ENCODE results near the gene OR10C1. TPM values are rescaled to one million over a fixed set of nuclear protein-coding genes. Genes with fewer than 3 reads are reported as not detected.
"Not testable (repeated sequence)": the region's sequence is repeated elsewhere in the genome, so short reads cannot be mapped to it uniquely, and the experiment has no call there.

The OR10C1 gene
- total RNA-seq, 1 donor from 2014 or later = not detected

DNA sequence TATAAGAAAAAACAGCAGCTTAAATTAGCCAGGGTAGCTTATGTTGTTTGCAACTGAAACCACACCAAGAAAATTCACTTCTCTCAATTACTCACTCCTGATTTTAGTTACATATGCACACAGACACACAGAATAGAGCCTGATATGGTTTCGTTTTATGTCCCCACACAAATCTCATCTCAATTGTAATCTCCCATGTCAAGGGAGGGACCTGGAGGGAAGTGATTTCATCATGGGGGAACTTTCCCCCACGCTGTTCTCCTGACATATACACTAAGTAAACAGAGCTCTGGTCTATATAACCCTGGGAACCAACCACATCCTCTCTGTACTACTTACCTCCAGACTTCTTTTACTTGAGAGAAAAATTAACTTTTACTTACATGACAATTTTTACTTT lies 14.5 kb upstream of the OR10C1 start:
- DNase-seq (ENCODE audit: low read depth) = no peak
- no peak overlapping the region for H3K4me3 ChIP-seq (ENCODE audit: low read depth, low read length)
- TF ChIP-seq, protein P1, sequence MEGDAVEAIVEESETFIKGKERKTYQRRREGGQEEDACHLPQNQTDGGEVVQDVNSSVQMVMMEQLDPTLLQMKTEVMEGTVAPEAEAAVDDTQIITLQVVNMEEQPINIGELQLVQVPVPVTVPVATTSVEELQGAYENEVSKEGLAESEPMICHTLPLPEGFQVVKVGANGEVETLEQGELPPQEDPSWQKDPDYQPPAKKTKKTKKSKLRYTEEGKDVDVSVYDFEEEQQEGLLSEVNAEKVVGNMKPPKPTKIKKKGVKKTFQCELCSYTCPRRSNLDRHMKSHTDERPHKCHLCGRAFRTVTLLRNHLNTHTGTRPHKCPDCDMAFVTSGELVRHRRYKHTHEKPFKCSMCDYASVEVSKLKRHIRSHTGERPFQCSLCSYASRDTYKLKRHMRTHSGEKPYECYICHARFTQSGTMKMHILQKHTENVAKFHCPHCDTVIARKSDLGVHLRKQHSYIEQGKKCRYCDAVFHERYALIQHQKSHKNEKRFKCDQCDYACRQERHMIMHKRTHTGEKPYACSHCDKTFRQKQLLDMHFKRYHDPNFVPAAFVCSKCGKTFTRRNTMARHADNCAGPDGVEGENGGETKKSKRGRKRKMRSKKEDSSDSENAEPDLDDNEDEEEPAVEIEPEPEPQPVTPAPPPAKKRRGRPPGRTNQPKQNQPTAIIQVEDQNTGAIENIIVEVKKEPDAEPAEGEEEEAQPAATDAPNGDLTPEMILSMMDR (conservative IDR thresholded peaks at IDR 0.05; ENCODE audit: low read depth, low read length) = no peak

GRCh38 chr6:29425075-29425474 lies 14.0 kb upstream of the OR10C1 start:
- no peak for DNase-seq (ENCODE audit: low read depth)
- TF ChIP-seq, protein P1 (conservative IDR thresholded peaks at IDR 0.05; ENCODE audit: low read depth, low read length) = no peak
- no peak overlapping the region for H3K4me3 ChIP-seq (ENCODE audit: low read depth, low read length)

- no peak overlapping the region for H3K4me3 ChIP-seq (ENCODE audit: low read depth, low read length)
- TF ChIP-seq, protein P1 (conservative IDR thresholded peaks at IDR 0.05; ENCODE audit: low read depth, low read length) = no peak
- DNase-seq (ENCODE audit: low read depth) = no peak
Measured at GRCh38 chr6:29426654-29427053, 12.5 kb upstream of the OR10C1 start.

DNA sequence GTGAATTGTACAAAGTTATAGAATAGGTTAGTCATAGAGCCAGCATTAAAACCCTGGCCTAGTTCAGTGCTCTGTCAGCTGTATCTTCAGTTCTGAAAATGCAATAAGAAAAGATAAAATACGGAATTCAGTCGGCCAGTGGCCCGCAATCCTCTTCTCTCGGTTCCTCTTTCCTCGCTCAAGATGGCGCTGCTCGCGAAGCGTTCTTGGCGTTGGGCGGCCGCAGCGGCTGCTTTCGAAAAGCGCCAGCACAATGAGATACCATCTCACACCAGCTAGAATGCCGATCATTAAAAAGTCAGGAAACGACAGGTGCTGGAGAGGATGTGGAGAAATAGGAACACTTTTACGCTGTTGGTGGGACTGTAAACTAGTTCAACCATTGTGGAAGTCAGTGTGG lies 2.4 kb upstream of the OR10C1 start:
- not testable (repeated sequence) for DNase-seq (ENCODE audit: low read depth); H3K4me3 ChIP-seq (ENCODE audit: low read depth, low read length)

- no peak overlapping the region for H3K4me3 ChIP-seq (ENCODE audit: low read depth, low read length)
- no peak for DNase-seq (ENCODE audit: low read depth)
- TF ChIP-seq, protein P1 (conservative IDR thresholded peaks at IDR 0.05; ENCODE audit: low read depth, low read length) = no peak
Measured at GRCh38 chr6:29442719-29443118, 3.6 kb downstream of the OR10C1 start.

GRCh38 chr6:29444031-29444430 lies 4.9 kb downstream of the OR10C1 start:
- not testable (repeated sequence) for H3K4me3 ChIP-seq (ENCODE audit: low read depth, low read length)

GRCh38 chr6:29447670-29448069 lies 8.6 kb downstream of the OR10C1 start:
- no peak for DNase-seq (ENCODE audit: low read depth)
- H3K4me3 ChIP-seq (ENCODE audit: low read depth, low read length) = no peak overlapping the region
- TF ChIP-seq, protein P1 (conservative IDR thresholded peaks at IDR 0.05; ENCODE audit: low read depth, low read length) = no peak

More at GRCh38 chr6:29444031-29444430, 4.9 kb downstream of the OR10C1 start:
- DNase-seq (ENCODE audit: low read depth) = not testable (repeated sequence)

GRCh38 chr6:29451471-29452193 lies 12.5 kb downstream of the OR10C1 start:
- H3K4me3 ChIP-seq (ENCODE audit: low read depth, low read length) = no peak overlapping the region
- DNase-seq (ENCODE audit: low read depth) = no peak
- TF ChIP-seq, protein P1 (conservative IDR thresholded peaks at IDR 0.05; ENCODE audit: low read depth, low read length) = no peak
